HG02798 (cell line): ENCODE results near the gene FLACC1.
"Not testable (repeated sequence)": the region's sequence is repeated elsewhere in the genome, so short reads cannot be mapped to it uniquely, and the experiment has no call there.

Source experiments
- ATAC-seq: cut with Tn5 transposase; IDR thresholded peaks from one replicate; pipeline ENCODE4 v1.9.1; 2021; ENCODE audit warnings: mild to moderate bottlenecking; ENCODE audit not compliant: unreplicated experiment, poor library complexity

The FLACC1 gene

DNA sequence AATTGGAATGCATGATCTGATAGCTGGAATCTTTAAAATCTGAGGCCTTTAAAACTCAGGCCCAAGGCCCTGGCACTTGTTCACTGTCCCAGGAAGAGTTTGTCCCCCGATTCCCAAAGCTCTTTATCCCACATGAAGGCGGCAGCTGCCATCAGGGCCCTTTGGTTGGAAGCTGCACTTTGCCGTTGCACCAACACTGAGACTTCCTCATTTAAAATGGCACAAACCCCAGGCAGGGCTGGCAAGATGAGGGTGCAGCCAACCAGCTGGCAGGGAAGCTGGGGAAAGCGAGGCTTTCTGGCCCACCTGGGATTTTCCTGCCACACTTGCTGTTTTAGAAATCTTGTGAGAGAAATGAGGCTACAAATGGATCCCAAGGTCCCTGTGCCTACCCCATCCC is 6.3 kb downstream of the FLACC1 start:
- ATAC-seq: no peak

DNA sequence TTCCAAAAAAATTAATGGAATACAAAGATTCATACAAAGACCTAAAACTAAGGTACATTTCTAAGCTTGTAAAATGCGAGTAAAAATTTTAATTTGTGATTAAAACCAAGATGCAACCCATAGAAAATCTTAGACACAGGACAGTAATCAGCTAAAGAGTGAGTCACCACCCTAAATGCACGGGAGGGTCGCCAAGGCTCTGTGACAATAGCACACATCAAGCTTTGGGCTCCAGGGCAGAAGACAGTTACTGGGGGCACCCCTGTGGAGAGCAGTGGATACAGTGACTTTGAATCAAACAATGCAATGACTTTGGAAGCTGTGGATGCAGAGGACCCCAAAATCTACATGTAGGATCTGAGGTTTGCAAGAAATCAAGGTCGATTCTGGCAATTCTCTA is 7.5 kb downstream of the FLACC1 start:
- ATAC-seq: no peak

DNA sequence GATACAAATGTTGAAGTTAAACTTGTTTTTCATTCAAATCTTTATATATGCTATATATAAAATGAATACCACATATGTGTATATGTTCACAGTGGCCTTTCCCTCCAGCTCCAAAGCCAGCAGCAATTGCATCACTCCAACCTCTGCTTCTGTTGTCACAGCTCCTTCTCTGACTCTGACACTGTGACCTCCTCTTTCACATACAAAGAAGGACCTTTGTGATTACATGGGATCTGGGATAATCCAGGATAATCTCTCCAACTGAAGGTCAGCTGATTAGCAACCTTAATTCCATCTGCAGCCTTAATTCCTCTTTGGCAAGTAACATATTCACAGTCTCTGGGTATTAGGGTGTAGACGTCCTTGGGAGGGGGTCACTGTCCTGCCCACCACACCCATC is 8.4 kb downstream of the FLACC1 start:
- ATAC-seq: no peak

DNA sequence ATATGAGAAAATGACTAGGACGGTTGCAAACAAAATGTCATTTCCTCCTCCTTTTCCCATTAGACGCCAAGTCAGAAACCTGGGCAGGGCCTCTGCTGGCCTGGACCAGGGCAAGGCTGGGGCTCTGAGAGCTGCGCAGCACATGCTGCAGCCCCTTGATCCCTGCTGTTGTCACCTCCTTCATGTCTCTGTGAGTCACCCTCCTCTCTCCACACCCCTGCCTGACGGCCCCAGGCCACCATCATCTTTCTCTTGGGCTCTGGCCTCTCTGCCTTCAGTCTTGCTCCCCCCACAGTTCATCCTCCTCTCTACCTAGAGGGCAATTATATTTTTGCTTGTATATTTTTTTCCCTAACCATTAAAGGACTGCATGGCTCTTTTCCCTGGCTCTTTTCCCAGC is 10.0 kb downstream of the FLACC1 start:
- ATAC-seq: no peak

DNA sequence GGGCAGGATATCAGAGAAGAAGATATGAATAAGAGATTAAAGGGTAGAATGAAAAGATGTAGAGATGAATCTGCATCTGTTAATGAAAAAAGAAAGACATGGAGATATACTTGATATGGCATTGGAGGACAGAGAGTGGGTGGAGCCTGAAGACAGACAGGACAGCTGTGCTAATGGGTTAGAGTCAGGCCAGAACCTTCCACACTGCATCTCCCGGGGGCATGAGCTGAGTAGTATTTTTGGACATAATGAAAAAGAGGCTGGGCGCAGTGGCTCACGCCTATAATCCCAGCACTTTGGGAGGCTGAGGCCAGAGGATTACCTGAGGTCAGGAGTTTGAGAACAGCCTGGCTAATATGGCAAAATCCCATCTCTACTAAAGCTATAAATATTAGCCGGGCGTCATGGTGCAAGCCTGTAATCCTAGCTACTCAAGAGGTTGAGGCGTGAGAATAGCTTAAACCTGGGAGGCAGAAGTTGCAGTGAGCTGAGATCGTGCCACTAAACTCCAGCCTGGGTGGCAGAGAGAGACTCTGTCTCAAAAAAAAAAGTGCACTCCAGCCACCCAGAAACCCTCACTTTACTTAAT is 11.4 kb downstream of the FLACC1 start:
- no peak for ATAC-seq

DNA sequence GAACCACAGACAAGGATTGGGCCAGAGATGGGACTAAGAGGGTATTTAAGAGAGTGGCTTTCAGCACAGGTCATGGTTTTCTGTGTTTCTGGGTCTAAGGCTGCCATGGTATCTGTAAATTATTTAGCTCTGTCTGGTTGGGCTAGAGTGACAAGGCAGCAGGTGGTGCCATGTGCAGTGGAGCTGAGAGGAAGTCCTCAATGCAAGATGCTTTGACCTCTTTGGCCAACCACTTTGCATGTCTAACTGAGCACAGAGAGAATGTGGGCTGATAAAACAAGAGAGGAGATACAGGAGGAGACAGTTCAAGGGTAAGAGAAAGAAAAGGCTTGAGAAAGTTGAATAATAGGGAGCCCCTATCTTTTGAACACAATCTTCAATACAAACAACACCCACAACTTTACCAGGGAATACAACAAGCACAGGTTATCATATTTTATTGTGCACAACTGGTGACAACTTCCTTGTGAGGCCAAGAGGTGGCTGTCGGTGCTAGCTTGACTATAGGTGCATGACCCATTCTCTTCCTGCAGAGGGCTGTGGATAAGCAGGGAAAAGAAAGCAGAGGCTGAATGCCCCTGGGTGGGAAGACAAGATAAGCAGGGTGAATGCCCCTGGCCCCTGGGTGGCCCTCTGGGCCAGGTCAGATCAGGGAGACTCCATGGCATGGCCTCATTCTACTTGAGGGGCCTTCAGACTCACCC is 12.3 kb downstream of the FLACC1 start:
- ATAC-seq: peak; percentile 87

DNA sequence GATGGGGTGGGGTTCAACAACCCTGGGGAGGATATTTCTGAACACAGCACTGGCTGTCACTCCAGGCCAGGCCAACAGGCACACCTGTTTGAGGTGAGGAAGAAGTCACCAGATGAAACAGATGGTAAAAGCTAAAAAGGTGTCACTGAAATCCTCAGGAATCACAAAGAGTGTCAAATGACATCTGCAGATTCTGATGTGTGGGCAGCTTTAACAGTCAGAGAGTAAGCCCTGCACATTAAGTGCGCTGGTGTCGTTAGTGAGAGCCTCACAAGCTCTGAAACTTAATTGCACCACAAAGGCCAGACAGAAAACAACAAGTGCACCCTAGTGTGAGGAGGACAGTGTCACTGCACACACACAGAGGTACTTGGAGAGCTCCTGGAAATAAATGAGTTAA is 13.6 kb downstream of the FLACC1 start:
- no peak for ATAC-seq

DNA sequence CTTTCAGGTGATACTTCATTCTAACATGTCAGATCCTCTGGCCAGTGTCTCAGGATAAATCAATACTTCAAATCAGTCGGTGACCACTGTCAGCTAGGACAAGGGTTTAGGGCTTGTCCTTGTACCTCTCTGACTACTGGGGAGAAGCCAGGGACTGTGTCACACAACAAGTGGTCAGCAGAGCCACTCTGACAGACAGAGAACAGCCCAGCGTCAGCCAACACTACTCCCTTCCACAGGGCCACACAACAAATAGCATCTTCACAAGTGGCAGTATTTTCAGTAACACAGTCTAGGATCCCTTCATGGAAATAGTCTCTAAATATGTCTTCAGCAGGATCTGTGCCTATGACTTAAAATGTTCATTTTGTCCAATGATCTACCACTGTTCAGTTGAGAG is 14.2 kb downstream of the FLACC1 start:
- no peak for ATAC-seq

DNA sequence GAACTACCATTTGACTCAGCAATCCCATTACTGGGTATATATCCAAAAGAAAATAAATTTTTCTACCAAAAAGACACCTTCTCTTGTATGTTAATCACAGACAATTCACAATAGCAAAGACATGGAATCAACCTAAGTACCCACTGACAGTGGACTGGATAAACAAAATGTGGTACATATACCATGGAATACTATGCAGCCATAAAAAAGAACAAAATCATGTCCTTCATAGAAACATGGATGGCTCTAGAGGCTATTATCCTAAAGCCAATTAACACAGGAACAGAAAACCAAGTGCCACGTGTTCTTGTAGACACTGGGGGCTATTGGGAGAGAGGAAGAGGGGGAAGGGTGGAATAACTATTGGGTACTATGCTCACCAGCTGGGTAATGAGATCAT is 27.7 kb downstream of the FLACC1 start:
- no peak for ATAC-seq

DNA sequence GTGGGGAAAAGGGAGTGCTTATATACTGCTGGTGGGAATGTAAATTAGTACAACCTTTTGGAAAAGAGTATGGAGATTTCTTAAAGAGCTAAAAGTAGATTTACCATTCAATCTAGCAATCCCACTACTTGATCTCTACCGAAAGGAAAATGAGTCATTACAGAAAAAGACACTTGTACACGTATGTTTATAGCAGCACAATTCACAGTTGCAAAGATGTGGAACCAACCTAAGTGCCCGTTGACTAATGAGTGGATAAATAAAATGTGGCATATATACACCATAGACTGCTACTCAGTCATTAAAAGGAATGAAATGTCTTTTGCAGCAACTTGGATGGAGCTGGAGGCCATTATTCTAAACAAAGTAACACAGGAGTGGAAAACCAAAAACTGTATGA is 29.5 kb downstream of the FLACC1 start:
- ATAC-seq: no peak

DNA sequence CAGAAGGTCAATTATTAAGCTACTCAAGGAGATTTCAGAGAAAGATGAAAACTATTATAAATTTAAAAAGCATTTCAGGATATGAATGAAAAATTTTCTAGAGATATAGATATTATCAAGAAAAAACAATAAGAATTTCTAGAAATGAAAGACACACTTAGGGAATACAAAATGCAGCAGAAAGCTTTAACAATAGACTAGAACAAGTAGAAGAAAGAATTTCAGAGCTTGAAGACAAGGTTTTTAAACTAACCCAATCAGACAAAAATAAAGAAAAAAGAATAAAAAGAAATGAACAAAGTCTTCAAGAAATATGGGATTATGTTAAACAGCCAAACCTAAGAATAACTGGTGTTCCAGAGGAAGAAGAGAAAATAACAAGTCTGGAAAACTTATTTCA is 34.4 kb downstream of the FLACC1 start:
- no peak for ATAC-seq

DNA sequence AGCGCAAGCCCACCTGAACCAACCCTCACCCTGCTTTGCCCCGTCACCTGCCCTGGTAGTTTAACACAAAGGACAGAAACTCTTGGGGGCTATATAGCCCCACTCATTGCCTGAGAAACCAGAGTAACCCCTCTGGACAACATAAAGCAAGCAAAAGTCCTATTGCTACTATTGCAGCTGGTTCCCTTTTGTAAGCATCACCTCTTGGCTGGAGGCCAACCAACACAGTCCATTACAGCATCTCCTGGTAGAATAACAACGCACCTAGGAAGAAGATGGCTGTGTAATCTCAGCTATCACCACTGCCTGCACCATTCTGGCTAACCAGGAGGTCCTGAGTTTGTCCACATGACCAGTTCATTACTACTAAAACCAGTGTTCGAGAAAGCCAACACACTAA is 36.4 kb downstream of the FLACC1 start:
- ATAC-seq: no peak

DNA sequence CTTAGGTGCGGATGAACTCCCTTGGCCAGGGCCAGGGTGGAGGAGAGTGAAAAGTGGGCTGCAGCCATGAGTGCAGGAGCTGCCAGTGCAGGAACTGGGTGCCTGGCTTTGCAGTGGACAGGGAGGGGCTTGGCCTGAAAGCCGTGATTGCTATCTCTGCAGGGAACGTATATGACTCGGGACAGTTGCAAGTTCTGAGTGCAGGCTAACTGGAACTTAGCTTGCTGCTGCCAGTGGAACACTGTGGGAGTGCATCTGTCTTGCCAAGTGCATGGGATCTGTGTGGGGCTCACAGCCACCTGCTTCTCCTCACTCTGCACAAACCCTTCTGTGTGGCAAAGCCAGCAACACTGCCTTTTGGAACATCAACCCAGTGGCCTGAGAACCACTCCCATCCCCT is 36.9 kb downstream of the FLACC1 start:
- no peak for ATAC-seq

DNA sequence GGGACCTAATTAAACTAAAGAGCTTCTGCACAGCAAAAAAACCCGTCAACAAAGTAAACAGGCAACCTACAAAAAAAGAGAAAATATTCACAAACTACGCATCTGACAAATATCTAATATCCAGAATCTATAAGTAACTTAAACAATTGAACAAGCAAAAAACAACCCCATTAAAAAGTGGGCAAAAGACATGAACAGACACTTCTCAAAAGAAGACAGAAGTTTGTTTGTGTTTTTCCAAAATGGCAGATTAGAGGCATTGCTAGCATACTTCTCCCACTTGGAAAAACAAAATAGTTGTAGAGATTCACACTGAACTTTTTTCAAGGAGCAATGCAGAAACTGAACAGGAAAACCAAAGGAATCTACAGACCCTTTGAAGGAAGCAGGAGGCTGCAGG is 37.6 kb downstream of the FLACC1 start:
- ATAC-seq: no peak

DNA sequence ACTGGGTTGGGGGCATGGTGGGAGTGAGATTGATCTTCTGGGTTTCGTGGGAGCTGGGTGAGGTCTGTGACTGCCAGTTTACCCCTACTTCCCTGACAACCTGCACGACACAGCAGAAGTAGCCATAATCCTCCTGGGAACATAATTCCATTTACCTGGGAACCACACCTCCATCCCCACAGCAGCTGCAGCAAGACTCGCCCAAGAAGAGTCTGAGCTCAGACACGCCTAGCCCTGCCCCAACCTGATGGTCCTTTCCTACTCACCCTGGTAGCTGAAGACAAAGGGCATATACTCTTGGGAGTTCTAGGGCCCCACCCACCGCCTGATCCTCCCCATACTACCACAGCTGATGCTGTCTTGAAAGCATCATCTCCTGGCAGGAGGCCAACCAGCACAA is 43.8 kb downstream of the FLACC1 start:
- ATAC-seq: no peak

DNA sequence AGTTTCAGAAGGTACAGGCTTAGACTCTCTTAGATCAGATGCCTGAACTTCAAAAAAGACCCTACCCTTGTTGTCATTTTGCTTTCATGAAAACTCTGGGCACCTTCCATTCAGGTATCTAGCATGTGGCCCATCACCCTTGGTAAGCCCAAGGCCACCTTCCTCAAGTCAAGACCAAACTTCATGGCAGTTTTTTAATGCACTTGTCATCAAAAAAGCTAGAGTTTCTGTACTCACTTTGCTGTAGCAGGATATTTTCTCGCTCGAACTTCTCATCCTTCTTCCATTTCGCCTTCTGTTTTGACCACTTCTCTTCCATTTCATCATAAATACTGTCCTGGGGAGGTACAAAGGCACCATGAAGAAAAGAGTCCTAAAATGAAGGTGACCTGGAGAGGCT is 48.2 kb downstream of the FLACC1 start:
- ATAC-seq: no peak

DNA sequence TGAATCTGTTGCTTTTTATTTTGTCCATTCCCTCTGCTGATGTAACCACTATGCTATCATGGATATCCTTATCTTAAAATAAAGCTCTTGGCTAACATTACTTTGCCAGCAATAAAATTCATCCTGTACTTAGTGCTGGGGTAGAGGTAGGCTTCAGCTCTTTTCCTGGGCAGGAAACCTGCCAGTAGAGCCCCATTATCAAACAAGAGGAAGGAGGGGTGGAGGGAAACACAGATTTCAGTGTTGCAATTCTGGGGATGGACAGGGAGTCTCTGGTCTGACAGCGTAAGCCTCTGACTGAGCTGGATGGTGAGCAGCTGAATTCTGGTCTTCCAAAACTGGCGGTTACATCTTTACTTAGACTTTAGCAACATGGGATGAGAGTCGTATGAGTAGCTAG is 49.3 kb downstream of the FLACC1 start:
- no peak for ATAC-seq

DNA sequence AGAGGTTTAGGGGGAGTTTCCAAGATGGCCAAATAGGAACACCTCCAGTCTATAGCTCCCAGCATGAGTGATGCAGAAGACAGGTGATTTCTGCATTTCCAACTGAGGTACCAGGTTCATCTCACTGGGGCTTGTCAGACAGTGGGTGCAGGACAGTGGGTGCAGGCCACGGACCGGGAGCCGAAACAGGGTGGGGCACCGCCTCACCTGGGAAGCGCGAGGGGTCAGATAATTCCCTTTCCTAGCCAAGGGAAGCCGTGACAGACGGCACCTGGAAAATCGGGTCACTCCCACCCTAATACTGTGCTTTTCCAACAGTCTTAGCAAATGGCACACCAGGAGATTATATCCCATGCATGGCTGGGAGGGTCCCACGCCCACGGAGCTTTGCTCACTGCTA is 57.2 kb downstream of the FLACC1 start:
- not testable (repeated sequence) for ATAC-seq

DNA sequence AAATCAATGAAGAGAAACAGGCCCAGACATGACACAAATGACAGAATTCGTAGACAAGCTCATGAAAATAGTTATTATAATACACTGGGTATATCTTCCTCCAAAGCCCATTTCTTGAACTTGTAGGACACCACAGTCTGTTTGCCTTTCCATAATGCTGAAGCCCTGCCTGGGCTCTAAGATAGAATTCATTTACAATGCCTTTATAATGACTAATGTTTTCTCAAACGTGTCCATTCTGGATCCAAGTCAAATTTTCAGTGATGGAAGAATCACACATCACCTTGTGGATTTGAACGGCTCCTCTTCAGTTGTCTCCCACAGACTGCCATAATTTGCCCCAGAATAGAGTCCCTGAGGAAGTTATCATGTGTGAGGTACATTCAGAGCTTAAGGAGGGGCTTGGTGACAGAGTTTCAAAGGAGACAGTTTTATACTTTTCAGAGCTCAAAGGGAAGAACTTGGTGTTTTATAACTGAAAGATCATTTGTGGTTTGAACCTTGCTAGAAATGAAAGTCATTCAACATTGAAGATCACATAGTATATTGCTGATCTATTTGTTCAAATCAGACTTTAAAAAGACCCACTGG is 58.6 kb downstream of the FLACC1 start:
- no peak for ATAC-seq

DNA sequence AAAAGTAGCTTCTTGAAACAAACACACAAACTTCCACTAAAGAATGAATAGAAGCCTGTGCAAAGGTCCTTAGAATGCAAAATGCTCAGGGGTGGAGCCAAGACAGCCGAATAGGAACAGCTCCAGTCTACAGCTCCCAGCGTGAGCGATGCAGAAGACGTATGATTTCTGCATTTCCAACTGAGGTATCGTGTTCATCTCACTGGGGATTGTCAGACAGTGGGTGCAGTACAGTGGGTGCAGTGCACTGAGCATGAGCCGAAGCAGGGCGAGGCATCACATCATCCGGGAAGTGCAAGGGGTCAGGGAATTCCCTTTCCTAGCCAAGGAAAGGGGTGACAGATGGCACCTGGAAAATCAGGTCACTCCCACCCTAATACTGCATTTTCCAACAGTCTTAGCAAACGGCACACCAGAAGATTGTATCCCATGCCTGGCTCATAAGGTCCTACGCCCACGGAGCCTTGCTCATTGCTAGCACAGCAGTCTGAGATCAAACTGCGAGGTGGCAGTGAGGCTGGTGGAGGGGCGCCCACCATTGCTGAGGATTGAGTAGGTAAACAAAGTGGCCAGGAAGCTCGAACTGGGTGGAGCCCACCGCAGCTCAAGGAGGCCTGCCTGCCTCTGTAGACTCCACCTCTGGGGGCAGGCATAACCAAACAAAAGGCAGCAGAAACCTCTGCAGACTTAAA is 66.5 kb downstream of the FLACC1 start:
- not testable (repeated sequence) for ATAC-seq

DNA sequence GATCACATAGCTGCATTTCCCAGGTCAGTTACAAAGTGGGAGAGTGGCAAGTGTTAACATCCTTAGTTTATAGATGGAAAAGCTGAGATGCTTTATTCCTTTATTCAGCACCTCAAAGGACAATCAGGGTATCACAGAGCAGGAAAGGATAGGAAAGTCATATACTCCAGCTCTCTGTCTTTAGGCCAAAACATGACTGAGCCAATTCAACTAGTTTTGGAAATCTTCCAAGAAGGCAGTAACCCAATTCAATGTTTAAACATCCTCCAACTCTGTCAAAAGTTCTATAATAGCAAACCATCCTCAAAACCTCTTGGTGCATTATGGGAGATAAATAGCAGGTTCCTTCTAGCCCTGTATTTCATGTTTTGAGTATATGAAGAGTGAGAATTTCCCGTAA is 71.6 kb downstream of the FLACC1 start:
- no peak for ATAC-seq
